GM23338 (cell line): ENCODE results near the gene GLIS2. TPM values are rescaled to one million over a fixed set of nuclear protein-coding genes. Genes with fewer than 3 reads are reported as not detected.

ENCODE experiments used
- ATAC-seq: fragments of 200-7000 bp; cut with Tn5 transposase; 3 replicates; pipeline ENCODE4 v1.9.1; 2020
- DNase-seq: peaks from one replicate; pipeline ENCODE4 v3.0.0-alpha.2; 2015; ENCODE audit warnings: low spot score
- H2AFZ ChIP-seq: fragments of 200-600 bp; sonication (generic); 2 replicates; pipeline ENCODE4 v1.8.0; 2016; ENCODE audit warnings: antibody characterized with exemption, mild to moderate bottlenecking, moderate library complexity
- H3F3A ChIP-seq: fragments of 200-600 bp; sonication (generic); replicated peaks from 2 replicates; pipeline ENCODE4 v1.8.0; 2017; ENCODE audit warnings: antibody characterized with exemption, mixed run types, low read depth
- H3K27ac ChIP-seq: fragments of 200-600 bp; sonication (generic); 2 replicates; pipeline ENCODE4 v1.6.1; 2016; ENCODE audit warnings: low read depth
- H3K27me3 ChIP-seq: fragments of 200-600 bp; sonication (generic); 2 replicates; pipeline ENCODE4 v1.8.0; 2016; ENCODE audit warnings: mild to moderate bottlenecking, mixed run types, moderate library complexity; ENCODE audit not compliant: insufficient read depth
- H3K36me3 ChIP-seq: fragments of 200-600 bp; sonication (generic); 2 replicates; pipeline ENCODE4 v1.8.0; 2016; ENCODE audit warnings: mild to moderate bottlenecking; ENCODE audit not compliant: insufficient read depth
- H3K4me1 ChIP-seq: fragments of 200-600 bp; sonication (generic); 2 replicates; pipeline ENCODE4 v1.8.0; 2016; ENCODE audit warnings: mild to moderate bottlenecking, moderate library complexity; ENCODE audit not compliant: insufficient read depth
- H3K4me2 ChIP-seq: fragments of 200-600 bp; sonication (generic); 2 replicates; pipeline ENCODE4 v1.7.1; 2017; ENCODE audit warnings: mixed run types
- H3K4me3 ChIP-seq: fragments of 200-600 bp; sonication (generic); 2 replicates; pipeline ENCODE4 v1.6.1; 2016; ENCODE audit warnings: mixed run types
- H3K79me2 ChIP-seq: fragments of 200-600 bp; sonication (generic); replicated peaks from 2 replicates; pipeline ENCODE4 v1.8.0; 2017; ENCODE audit warnings: mild to moderate bottlenecking; ENCODE audit not compliant: insufficient read depth
- H3K9me2 ChIP-seq: fragments of 200-600 bp; sonication (generic); 2 replicates; pipeline ENCODE4 v1.8.0; 2017; ENCODE audit not compliant: insufficient read depth
- H4K20me1 ChIP-seq: fragments of 200-600 bp; sonication (generic); replicated peaks from 2 replicates; pipeline ENCODE4 v1.8.0; 2017; ENCODE audit warnings: mild to moderate bottlenecking; ENCODE audit not compliant: insufficient read depth
- H3K27ac Mint-ChIP-seq: 2 replicates; pipeline ENCODE4 v1.8.0; 2020; ENCODE audit warnings: inconsistent platforms, mild to moderate bottlenecking, moderate library complexity, mixed read lengths
- H3K27me3 Mint-ChIP-seq: 3 replicates; pipeline ENCODE4 v1.8.0; 2022; ENCODE audit warnings: low read depth, mild to moderate bottlenecking, moderate library complexity, mixed read lengths, inconsistent platforms; ENCODE audit not compliant: insufficient read depth, poor library complexity
- H3K36me3 Mint-ChIP-seq: 3 replicates; pipeline ENCODE4 v1.8.0; 2021; ENCODE audit warnings: low read depth, mild to moderate bottlenecking, inconsistent platforms, moderate library complexity, mixed read lengths
- H3K4me1 Mint-ChIP-seq: 3 replicates; pipeline ENCODE4 v1.8.0; 2020; ENCODE audit warnings: mild to moderate bottlenecking, inconsistent platforms, mixed read lengths
- H3K4me3 Mint-ChIP-seq: 3 replicates; pipeline ENCODE4 v1.8.0; 2021; ENCODE audit warnings: moderate library complexity, mild to moderate bottlenecking, inconsistent platforms, mixed read lengths
- H3K9me3 Mint-ChIP-seq: 3 replicates; pipeline ENCODE4 v1.8.0; 2020; ENCODE audit warnings: moderate library complexity, mild to moderate bottlenecking, inconsistent platforms, mixed read lengths
- CREB1 ChIP-seq: fragments of 250-450 bp; sonication (Bioruptor Pico); IDR thresholded peaks from 2 replicates; pipeline ENCODE4 v1.5.0; 2020; ENCODE audit warnings: low read depth, mild to moderate bottlenecking, moderate library complexity
- CTCF ChIP-seq, 2 experiments: fragments of 200-600 bp in 1 of 2; sonication (generic) in 1 of 2; conservative IDR thresholded peaks; 2 replicates each; pipeline versions ENCODE4 v1.5.1 to v1.6.1; 2016 to 2017; ENCODE audit warnings: antibody characterized with exemption in 2 of 2, low read depth in 2 of 2, mild to moderate bottlenecking in 2 of 2, moderate library complexity in 1 of 2
- ETS1 ChIP-seq: IDR thresholded peaks from 2 replicates; pipeline ENCODE4 v1.6.1; 2016; ENCODE audit warnings: antibody characterized with exemption
- EZH2 ChIP-seq: fragments of 200-600 bp; sonication (generic); IDR thresholded peaks from one replicate; pipeline ENCODE4 v1.8.0; 2017; ENCODE audit warnings: antibody characterized with exemption, mild to moderate bottlenecking, low read depth; ENCODE audit not compliant: unreplicated experiment
- EZH2phosphoT487 ChIP-seq: fragments of 200-600 bp; sonication (generic); IDR thresholded peaks from one replicate; pipeline ENCODE4 v1.8.1; 2018; ENCODE audit warnings: antibody characterized with exemption; ENCODE audit not compliant: unreplicated experiment
- JUNB ChIP-seq: IDR thresholded peaks from one replicate; pipeline ENCODE4 v1.6.1; 2016; ENCODE audit warnings: antibody characterized with exemption; ENCODE audit not compliant: unreplicated experiment
- NANOG ChIP-seq: IDR thresholded peaks from 2 replicates; pipeline ENCODE4 v1.6.1; 2016; ENCODE audit warnings: antibody characterized with exemption, borderline replicate concordance
- POLR2AphosphoS5 ChIP-seq: IDR thresholded peaks from 2 replicates; pipeline ENCODE4 v1.6.1; 2016; ENCODE audit warnings: antibody characterized with exemption, low read depth
- REST ChIP-seq: IDR thresholded peaks from one replicate; pipeline ENCODE4 v1.6.1; 2018; ENCODE audit warnings: antibody characterized with exemption; ENCODE audit not compliant: unreplicated experiment
- STAT1 ChIP-seq: IDR thresholded peaks from one replicate; pipeline ENCODE4 v1.6.1; 2016; ENCODE audit warnings: antibody characterized with exemption; ENCODE audit not compliant: unreplicated experiment
- ZNF114 ChIP-seq: fragments of 250-450 bp; sonication (Bioruptor Pico); IDR thresholded peaks from 2 replicates; pipeline ENCODE4 v1.5.0; 2020; ENCODE audit warnings: mild to moderate bottlenecking, moderate library complexity
- ZNF331 ChIP-seq: fragments of 250-450 bp; sonication (Bioruptor Pico); IDR thresholded peaks from 2 replicates; pipeline ENCODE4 v1.5.0; 2020; ENCODE audit warnings: low read depth, mild to moderate bottlenecking, moderate library complexity
- ZNF462 ChIP-seq: fragments of 250-450 bp; sonication (Bioruptor Pico); IDR thresholded peaks from 2 replicates; pipeline ENCODE4 v1.5.0; 2020; ENCODE audit warnings: mild to moderate bottlenecking, moderate library complexity
- polyA plus RNA-seq: library from polyadenylated mRNA; unstranded; fragments of >200 nt; fragmentation: Nextera tagmentation; extraction: Ambion mirVana; gene quantifications from 2 replicates; pipeline ENCODE4 v1.2.1, GENCODE V29; 2016
- total RNA-seq: library from RNA; depleted of rRNA; stranded (reverse); fragments of >200 nt; shearing (Covaris generic); gene quantifications from 2 replicates; pipeline ENCODE4 v1.2.3, GENCODE V29; 2014

Gene GLIS2
- total and polyA plus RNA-seq, 2 experiments from 2014 or later, result 8.2 to 10.2 TPM

GRCh38 chr16:4301177-4301576 is 14.7 kb upstream of the GLIS2 start:
- H3K27ac Mint-ChIP-seq, result no peak overlapping the region
- Histone ChIP-seq H3K4me1 (peaks cover 24% of the 10 kb centered on the region), H2AFZ (no peak overlapping the region)

More at GRCh38 chr16:4301177-4301576, 14.7 kb upstream of the GLIS2 start:
- H3K9me2 ChIP-seq, result no peaks in the 10 kb centered on the region
- peaks cover 30% of the 10 kb centered on the region for H3K4me1 Mint-ChIP-seq
- no peak for TF ChIP-seq NANOG
- TF ChIP-seq ZNF331 (CRISPR knock-in tag), result no peak
- no peak for TF ChIP-seq STAT1
- TF ChIP-seq EZH2, result no peak
- no peak for TF ChIP-seq REST
- TF ChIP-seq CREB1 (CRISPR knock-in tag), result no peak
- TF ChIP-seq ETS1, result no peak
- TF ChIP-seq POLR2AphosphoS5, result no peak
- no peak for TF ChIP-seq EZH2phosphoT487
- no peak for TF ChIP-seq ZNF462
- TF ChIP-seq CTCF (conservative IDR thresholded peaks at IDR 0.05; ENCODE audit: low read depth in 2 of 2), result no peak
- TF ChIP-seq JUNB, result no peak
- no peak for TF ChIP-seq ZNF114 (CRISPR knock-in tag)
- no peak overlapping the region for H3K4me2 ChIP-seq
- H3K9me3 Mint-ChIP-seq, result no peaks in the 10 kb centered on the region; the same call in 2 of the 3 replicates
- H4K20me1 ChIP-seq, result no peaks in the 10 kb centered on the region; the same call in 1 of the 2 replicates
- H3K79me2 ChIP-seq, result peaks cover 9% of the 10 kb centered on the region
- H3K4me3 Mint-ChIP-seq, result no peak overlapping the region
- H3K36me3 ChIP-seq, result 0 out of 2 replicates have a peak, but pooled peaks cover 8% of the 10 kb centered on the region
- peaks cover 25% of the 10 kb centered on the region; the same call in 1 of the 2 replicates for H3F3A ChIP-seq
- no peak overlapping the region for H3K27ac ChIP-seq
- ATAC-seq (no peak), DNase-seq (no peak)
- H3K27me3 ChIP-seq, result no peaks in the 10 kb centered on the region
- peaks cover 19% of the 10 kb centered on the region; the same call in 2 of the 3 replicates for H3K36me3 Mint-ChIP-seq
- peaks cover 18% of the 10 kb centered on the region for H3K27me3 Mint-ChIP-seq
- no peak overlapping the region for H3K4me3 ChIP-seq
